ENCODE data around the gene WSB2. TPM values are rescaled to one million over a fixed set of nuclear protein-coding genes. Genes with fewer than 3 reads are reported as not detected.

The WSB2 gene
- total and polyA plus RNA-seq, 2 of the 8 experiments (the other 6 are each of a cell fraction or from before 2014, with no cell fraction given) = 47.5 to 58.2 TPM

GRCh38 chr12:118070650-118071049 is 9.7 kb upstream of the WSB2 start:
- ChIA-PET CTCF (ENCODE audit: partially characterized antibody) (interaction anchor here (1.4 kb wide), 1 partner anchor 49 kb away, joined by 4 read pairs; no protein-coding TSS in a partner anchor), POLR2A (ENCODE audit: partially characterized antibody) (interaction anchor here (1.5 to 12.8 kb wide), 4 partner anchors 9 to 32 kb away, joined by 3 to 103 read pairs (median 6); partner anchors contain the start of gene VSIG10)
- Histone ChIP-seq H3K4me1 (replicated peaks in 1 of 4; ENCODE audit: control insufficient read depth in 3 of 4, insufficient read depth in 4 of 4, low read length in 3 of 4) (no peaks in the 10 kb centered on the region), H2BK20ac (ENCODE audit: low read length) (no peak overlapping the region), H3K23me2 (ENCODE audit: low read depth, low read length) (no peaks in the 10 kb centered on the region), H3K9ac (replicated peaks in 1 of 4; ENCODE audit: extremely low read depth in 1 of 4, low read depth in 3 of 4, low read length in 3 of 4) (no peak overlapping the region), H2AK5ac (ENCODE audit: low read depth, low read length) (no peak overlapping the region), H2AFZ (ENCODE audit: low read length) (no peak overlapping the region), H3K4me3 (ENCODE audit: extremely low read depth in 1 of 4, insufficient read depth in 2 of 4, low read depth in 3 of 4, low read length in 4 of 4) (no peak overlapping the region), H3K79me1 (ENCODE audit: low read depth, low read length) (no peaks in the 10 kb centered on the region), H4K91ac (replicated peaks; ENCODE audit: insufficient read length, low read length) (no peak overlapping the region), H4K5ac (ENCODE audit: insufficient read length, low read depth, low read length) (no peak overlapping the region), H2BK15ac (ENCODE audit: low read length) (no peak overlapping the region), H3K23ac (ENCODE audit: insufficient read length) (no peak overlapping the region), H3K14ac (ENCODE audit: insufficient read length) (no peak overlapping the region), H3K79me2 (ENCODE audit: control insufficient read depth in 1 of 2, insufficient read depth in 2 of 2, low read length in 2 of 2) (no peaks in the 10 kb centered on the region), H3K27me3 (replicated peaks in 1 of 4; ENCODE audit: control insufficient read depth in 3 of 4, extremely low read depth in 1 of 4, insufficient read depth in 3 of 4, low read length in 3 of 4) (no peaks in the 10 kb centered on the region), H3K9me3 (ENCODE audit: insufficient read depth in 2 of 2, low read depth in 1 of 2, low read length in 1 of 2) (no peaks in the 10 kb centered on the region), H3K18ac (ENCODE audit: extremely low read depth, low read length) (no peak overlapping the region), H2BK120ac (replicated peaks; ENCODE audit: low read depth, low read length) (no peak overlapping the region), H3K56ac (replicated peaks; ENCODE audit: insufficient read length, low read depth, low read length) (no peak overlapping the region), H3K36me3 (ENCODE audit: control insufficient read depth in 2 of 4, insufficient read depth in 4 of 4, low read length in 3 of 4) (peaks cover 12 to 54% (median 37%) of the 10 kb centered on the region in 4 experiments), H2BK12ac (ENCODE audit: low read depth, low read length) (no peak overlapping the region), H3K27ac (ENCODE audit: low read depth, low read length) (no peak overlapping the region), H4K8ac (ENCODE audit: extremely low read depth, insufficient read depth, low read length) (no peak overlapping the region), H4K20me1 (replicated peaks in 1 of 2; ENCODE audit: control insufficient read depth in 1 of 2, insufficient read depth in 2 of 2, low read length in 2 of 2) (no peaks in the 10 kb centered on the region), H3K4me2 (ENCODE audit: insufficient read depth in 1 of 2, low read depth in 2 of 2, low read length in 2 of 2) (no peak overlapping the region), H2BK5ac (ENCODE audit: low read depth, low read length) (no peak overlapping the region), H3K4ac (replicated peaks; ENCODE audit: insufficient read length, low read depth, low read length) (no peak overlapping the region)
- 89% methylated on average over 3 of the region's 3 CpGs; no CpG with 5 or more reads in 1 of the 2 experiments for WGBS, 2 experiments (ENCODE audit: extremely low coverage in 1 of 2, insufficient coverage in 1 of 2, insufficient read length in 1 of 2, insufficient replicate concordance in 2 of 2, low coverage in 1 of 2, low lambda C conversion rate in 2 of 2, missing lambda C conversion rate in 1 of 2)
- DNase-seq (ENCODE audit: low read depth in 1 of 2, low spot score in 2 of 2) = no peak
- FAIRE-seq = no peak
- TF ChIP-seq CREB1 (IDR thresholded peaks at IDR 0.05) (no peak), YY1 (IDR thresholded peaks at IDR 0.05; ENCODE audit: low read depth, low read length) (no peak), SIX5 (IDR thresholded peaks at IDR 0.05; ENCODE audit: low read depth, low read length) (no peak), HDAC6 (IDR thresholded peaks at IDR 0.05; ENCODE audit: low read depth, low read length) (no peak), SIRT6 (IDR thresholded peaks at IDR 0.05; ENCODE audit: low read length) (no peak), TBP (IDR thresholded peaks at IDR 0.05; ENCODE audit: low read depth, low read length) (no peak), NANOG (IDR thresholded peaks at IDR 0.05; ENCODE audit: insufficient read depth, low read depth, low read length, poor library complexity, severe bottlenecking) (no peak), ASH2L (IDR thresholded peaks at IDR 0.05; ENCODE audit: low read length) (no peak), RNF2 (IDR thresholded peaks at IDR 0.05; ENCODE audit: borderline replicate concordance, low read depth, low read length, missing control alignments, poor library complexity, severe bottlenecking) (no peak), POLR2A (IDR thresholded peaks at IDR 0.05; ENCODE audit: control extremely low read depth in 1 of 2, low read depth in 2 of 2, low read length in 2 of 2) (no peak), ATF3 (IDR thresholded peaks at IDR 0.05; ENCODE audit: insufficient read depth, low read depth, low read length) (no peak), GABPA (IDR thresholded peaks at IDR 0.05; ENCODE audit: borderline replicate concordance, insufficient read depth, low read length) (no peak), HDAC2 (IDR thresholded peaks at IDR 0.05; ENCODE audit: borderline replicate concordance in 1 of 2, low read depth in 2 of 2, low read length in 2 of 2) (no peak), SP4 (IDR thresholded peaks at IDR 0.05; ENCODE audit: low read length) (no peak)
